Mucosa of rectum (tissue), 2 donors: Measurements from ENCODE around the gene SLC25A10.

Source experiments
- H3K27ac ChIP-seq, 2 donors: one replicate each; pipeline ENCODE4 v1.7.0; 2013; ENCODE audit warnings: inconsistent platforms in 2 of 2, low read depth in 2 of 2, low read length in 2 of 2
- H3K27me3 ChIP-seq, 2 donors: one replicate each; pipeline ENCODE4 v1.7.0; 2013; ENCODE audit warnings: low read length in 2 of 2; ENCODE audit not compliant: control insufficient read depth in 2 of 2, insufficient read depth in 2 of 2
- H3K36me3 ChIP-seq, 2 donors: one replicate each; pipeline ENCODE4 v1.7.0; 2013; ENCODE audit warnings: low read length in 2 of 2; ENCODE audit not compliant: control insufficient read depth in 2 of 2, insufficient read depth in 2 of 2
- H3K4me1 ChIP-seq, 2 donors: one replicate each; pipeline ENCODE4 v1.7.0; 2013; ENCODE audit warnings: low read length in 2 of 2, mild to moderate bottlenecking in 1 of 2; ENCODE audit not compliant: control insufficient read depth in 2 of 2, insufficient read depth in 2 of 2
- H3K4me3 ChIP-seq, 2 donors: one replicate each; pipeline ENCODE4 v1.7.0; 2013; ENCODE audit warnings: low read length in 2 of 2
- H3K9ac ChIP-seq, 2 donors: one replicate each; pipeline ENCODE4 v1.7.0; 2013; ENCODE audit warnings: low read length in 2 of 2, low read depth in 1 of 2, mild to moderate bottlenecking in 1 of 2
- H3K9me3 ChIP-seq, 2 donors: one replicate each; pipeline ENCODE4 v1.7.0; 2013; ENCODE audit warnings: low read length in 2 of 2; ENCODE audit not compliant: control insufficient read depth in 2 of 2
- donor health status: healthy.
- donor health status: Normal muscosa, but diverticular disease.

The SLC25A10 gene

GRCh38 chr17:81695801-81696200, 16.3 kb upstream of the SLC25A10 start:
- H3K27ac ChIP-seq: no peak overlapping the region
- no peak overlapping the region for H3K4me3 ChIP-seq
- H3K36me3 ChIP-seq: peaks cover 73 to 77% of the 10 kb centered on the region in 2 donors
- H3K9ac ChIP-seq: no peak overlapping the region
- no peaks in the 10 kb centered on the region for H3K9me3 ChIP-seq
- H3K4me1 ChIP-seq: peaks cover 0 to 1% of the 10 kb centered on the region in 2 donors
- no peaks in the 10 kb centered on the region for H3K27me3 ChIP-seq

GRCh38 chr17:81696218-81696941, 15.7 kb upstream of the SLC25A10 start:
- Histone ChIP-seq H3K4me3 (no peak overlapping the region), H3K9ac (no peak overlapping the region), H3K27ac (no peak overlapping the region), H3K4me1 (peaks cover 3 to 7% of the 10 kb centered on the region in 2 donors), H3K9me3 (no peaks in the 10 kb centered on the region), H3K27me3 (no peaks in the 10 kb centered on the region), H3K36me3 (peaks cover 73 to 75% of the 10 kb centered on the region in 2 donors)

- no peak overlapping the region for H3K27ac ChIP-seq
Observed at GRCh38 chr17:81697261-81698044, 14.6 kb upstream of the SLC25A10 start.

GRCh38 chr17:81700353-81701287, 11.5 kb upstream of the SLC25A10 start:
- Histone ChIP-seq H3K27ac (no peak overlapping the region), H3K4me3 (no peak overlapping the region), H3K9me3 (no peaks in the 10 kb centered on the region), H3K36me3 (peaks cover 44 to 49% of the 10 kb centered on the region in 2 donors), H3K27me3 (no peaks in the 10 kb centered on the region), H3K9ac (no peak overlapping the region), H3K4me1 (peaks cover 25 to 30% of the 10 kb centered on the region in 2 donors)

More at GRCh38 chr17:81697261-81698044, 14.6 kb upstream of the SLC25A10 start:
- H3K36me3 ChIP-seq: peaks cover 67 to 68% of the 10 kb centered on the region in 2 donors
- H3K4me3 ChIP-seq: no peak overlapping the region
- H3K9me3 ChIP-seq: no peaks in the 10 kb centered on the region
- H3K4me1 ChIP-seq: peaks cover 13 to 16% of the 10 kb centered on the region in 2 donors
- no peaks in the 10 kb centered on the region for H3K27me3 ChIP-seq
- H3K9ac ChIP-seq: no peak overlapping the region

- Histone ChIP-seq H3K4me1 (peaks cover 25 to 30% of the 10 kb centered on the region in 2 donors), H3K27ac (no peak overlapping the region), H3K9me3 (no peaks in the 10 kb centered on the region), H3K9ac (peak overlapping the region; percentile 48 to 93), H3K4me3 (peak overlapping the region; percentile 71 to 96), H3K36me3 (peaks cover 45% of the 10 kb centered on the region in 2 donors), H3K27me3 (no peaks in the 10 kb centered on the region)
Observed at GRCh38 chr17:81701288-81702071, 10.6 kb upstream of the SLC25A10 start.

GRCh38 chr17:81702934-81703746, 8.9 kb upstream of the SLC25A10 start, which contains the start of gene MRPL12:
Gene MRPL12 (plus strand): TSS chr17:81703367. CDS start chr17:81703502, 135 bp downstream.
- Histone ChIP-seq H3K27me3 (no peaks in the 10 kb centered on the region), H3K9me3 (no peaks in the 10 kb centered on the region), H3K4me3 (peak within 1 kb of the TSS; percentile 71 to 96), H3K36me3 (peaks cover 43 to 48% of the 10 kb centered on the region in 2 donors), H3K27ac (peak within 1 kb of the TSS; percentile 87 to 91), H3K4me1 (peaks cover 25 to 30% of the 10 kb centered on the region in 2 donors), H3K9ac (peak within 1 kb of the TSS; percentile 71 to 93)

- Histone ChIP-seq H3K4me1 (peaks cover 25 to 30% of the 10 kb centered on the region in 2 donors), H3K27me3 (no peaks in the 10 kb centered on the region), H3K36me3 (peaks cover 40 to 42% of the 10 kb centered on the region in 2 donors), H3K4me3 (peak overlapping the region; percentile 71 to 96), H3K9ac (peak overlapping the region; percentile 71 to 93), H3K9me3 (no peaks in the 10 kb centered on the region), H3K27ac (peak overlapping the region; percentile 87 to 91)
Observed at GRCh38 chr17:81703747-81704654, 8.1 kb upstream of the SLC25A10 start.

GRCh38 chr17:81705518-81706231, 6.4 kb upstream of the SLC25A10 start:
- Histone ChIP-seq H3K9ac (no peak overlapping the region), H3K27ac (no peak overlapping the region), H3K27me3 (no peaks in the 10 kb centered on the region), H3K4me3 (no peak overlapping the region), H3K36me3 (peaks cover 35 to 36% of the 10 kb centered on the region in 2 donors), H3K4me1 (peaks cover 35 to 38% of the 10 kb centered on the region in 2 donors), H3K9me3 (no peaks in the 10 kb centered on the region)
